ENCODE measurements around the gene MAST2. TPM values are rescaled to one million over a fixed set of nuclear protein-coding genes. Genes with fewer than 3 reads are reported as not detected.

The MAST2 gene
- total and polyA plus RNA-seq, 2 donors (not counting 3 experiments of a cell fraction or from before 2014, with no cell fraction given), result 25.0 to 41.2 TPM

DNA sequence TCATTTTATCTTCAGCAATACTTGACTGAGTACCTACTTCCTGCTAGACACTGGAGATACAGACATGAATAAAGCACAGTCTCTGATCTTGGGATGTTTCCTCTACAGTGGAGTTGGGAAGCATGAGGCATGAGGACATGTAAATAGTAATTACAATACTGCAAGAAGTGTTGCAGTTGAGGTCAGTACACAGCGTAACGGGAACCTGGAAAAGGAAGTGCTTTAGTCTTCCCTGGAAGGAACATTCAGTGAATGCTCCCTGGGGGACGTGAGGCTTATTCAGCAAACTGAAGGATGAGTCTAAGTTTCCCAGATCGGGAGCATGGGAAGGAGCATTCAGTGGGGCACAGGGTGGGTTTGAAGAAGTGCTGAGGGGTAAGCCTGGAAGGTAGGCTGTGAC, 216.6 kb downstream of the MAST2 start:
- Histone ChIP-seq H3K36me3 (ENCODE audit: control insufficient read depth in 2 of 2, extremely low read depth in 1 of 2, insufficient read depth in 2 of 2, low read length in 2 of 2) (peaks cover 2% of the 10 kb centered on the region in 2 experiments), H3K9me1 (replicated peaks; ENCODE audit: control insufficient read depth, extremely low read depth, insufficient read depth, low read length) (no peaks in the 10 kb centered on the region), H3K9me3 (replicated peaks; ENCODE audit: control insufficient read depth, insufficient read depth, low read length) (no peaks in the 10 kb centered on the region), H3K4me1 (ENCODE audit: control insufficient read depth, extremely low read depth, insufficient read depth, low read length) (no peaks in the 10 kb centered on the region), H3K79me2 (ENCODE audit: control insufficient read depth, insufficient read depth, low read length) (no peaks in the 10 kb centered on the region), H3K4me2 (ENCODE audit: insufficient read depth, low read length) (no peak overlapping the region), H3K9ac (replicated peaks; ENCODE audit: extremely low read depth, insufficient read depth, low read length) (no peak overlapping the region), H2AFZ (ENCODE audit: low read depth, low read length) (no peak overlapping the region), H3K27me3 (ENCODE audit: control insufficient read depth in 2 of 2, insufficient read depth in 2 of 2, low read length in 2 of 2) (no peaks in the 10 kb centered on the region), H3K27ac (ENCODE audit: insufficient read depth, low read depth, low read length) (no peak overlapping the region), H3K4me3 (replicated peaks in 1 of 3; ENCODE audit: insufficient read depth in 1 of 3, low read depth in 1 of 3, low read length in 3 of 3) (no peak overlapping the region), H4K20me1 (replicated peaks; ENCODE audit: control insufficient read depth, extremely low read depth, insufficient read depth, low read length) (no peaks in the 10 kb centered on the region)
- no TSS peak for BruUV-seq (replicated peaks)
- intact Hi-C loops (cut with micrococcal nuclease), result no loop called here
- dilution Hi-C loops (cut with MboI; ENCODE audit: extremely low pct_ligation_motif_present, low sequenced_read_pairs), result no loop called here
- TF ChIP-seq, protein P1, sequence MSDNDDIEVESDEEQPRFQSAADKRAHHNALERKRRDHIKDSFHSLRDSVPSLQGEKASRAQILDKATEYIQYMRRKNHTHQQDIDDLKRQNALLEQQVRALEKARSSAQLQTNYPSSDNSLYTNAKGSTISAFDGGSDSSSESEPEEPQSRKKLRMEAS (IDR thresholded peaks at IDR 0.05; ENCODE audit: insufficient read depth, insufficient read length), result no peak
- no peak for TF ChIP-seq EZH2 (IDR thresholded peaks at IDR 0.05; ENCODE audit: borderline replicate concordance, low read depth, low read length, severe bottlenecking)
- TF ChIP-seq, protein P2, sequence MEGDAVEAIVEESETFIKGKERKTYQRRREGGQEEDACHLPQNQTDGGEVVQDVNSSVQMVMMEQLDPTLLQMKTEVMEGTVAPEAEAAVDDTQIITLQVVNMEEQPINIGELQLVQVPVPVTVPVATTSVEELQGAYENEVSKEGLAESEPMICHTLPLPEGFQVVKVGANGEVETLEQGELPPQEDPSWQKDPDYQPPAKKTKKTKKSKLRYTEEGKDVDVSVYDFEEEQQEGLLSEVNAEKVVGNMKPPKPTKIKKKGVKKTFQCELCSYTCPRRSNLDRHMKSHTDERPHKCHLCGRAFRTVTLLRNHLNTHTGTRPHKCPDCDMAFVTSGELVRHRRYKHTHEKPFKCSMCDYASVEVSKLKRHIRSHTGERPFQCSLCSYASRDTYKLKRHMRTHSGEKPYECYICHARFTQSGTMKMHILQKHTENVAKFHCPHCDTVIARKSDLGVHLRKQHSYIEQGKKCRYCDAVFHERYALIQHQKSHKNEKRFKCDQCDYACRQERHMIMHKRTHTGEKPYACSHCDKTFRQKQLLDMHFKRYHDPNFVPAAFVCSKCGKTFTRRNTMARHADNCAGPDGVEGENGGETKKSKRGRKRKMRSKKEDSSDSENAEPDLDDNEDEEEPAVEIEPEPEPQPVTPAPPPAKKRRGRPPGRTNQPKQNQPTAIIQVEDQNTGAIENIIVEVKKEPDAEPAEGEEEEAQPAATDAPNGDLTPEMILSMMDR (IDR thresholded peaks at IDR 0.05; ENCODE audit: extremely low read depth in 1 of 2, insufficient read depth in 1 of 2, low read depth in 1 of 2, low read length in 2 of 2), result no peak
- TF ChIP-seq FOS (IDR thresholded peaks at IDR 0.05; ENCODE audit: borderline replicate concordance, insufficient read depth, low read length), result no peak
- no peak for TF ChIP-seq JUN (IDR thresholded peaks at IDR 0.05; ENCODE audit: borderline replicate concordance, insufficient read depth, insufficient read length, low read depth)
- TF ChIP-seq POLR2AphosphoS5 (IDR thresholded peaks at IDR 0.05; ENCODE audit: insufficient read depth, low read depth, low read length), result no peak
- no peak for TF ChIP-seq POLR2A (IDR thresholded peaks at IDR 0.05; ENCODE audit: low read depth, low read length)
- TF ChIP-seq MYC (IDR thresholded peaks at IDR 0.05; ENCODE audit: low read depth, low read length), result no peak
- TF ChIP-seq GATA2 (IDR thresholded peaks at IDR 0.05; ENCODE audit: insufficient read depth, insufficient read length, low read depth, low read length), result no peak
- POLR2A ChIA-PET, result no interaction called here
- CTCF ChIA-PET, result no interaction called here
- DNase-seq (ENCODE audit: low read depth, low spot score), result no peak
- no peak for FAIRE-seq

Measured in endothelial cell of umbilical vein (primary cell).